PC-9 (cell line): Measurements from ENCODE around the gene ANKRD18A. TPM values are rescaled to one million over a fixed set of nuclear protein-coding genes. Genes with fewer than 3 reads are reported as not detected.

ENCODE experiments used
- BruUV-seq: library from RNA; stranded (reverse); fragments of 400-500 nt; replicated peaks from 2 replicates; lab custom pipeline; 2021; lab: Mats Ljungman, UMichigan
- CTCF ChIA-PET: fragments of 300-600 bp; sonication (Branson Sonifier 250); formaldehyde crosslinking; loops from one replicate; lab custom pipeline; 2022; ENCODE audit warnings: antibody characterized with exemption; lab: Charles Lee
- POLR2A ChIA-PET: fragments of 300-600 bp; sonication (Branson Sonifier 250); formaldehyde crosslinking; loops from one replicate; lab custom pipeline; 2022; ENCODE audit warnings: antibody characterized with exemption; ENCODE audit not compliant: unreplicated experiment; lab: Charles Lee
- DNase-seq, 2 experiments: peaks; one replicate each; pipeline versions ENCODE4 v3.0.0 to v3.0.0-alpha.2; 2015 to 2022; ENCODE audit warnings: mixed read lengths in 1 of 2
- H2AFZ ChIP-seq: fragments of 200-600 bp; sonication (generic); 2 replicates; pipeline ENCODE4 v1.8.1; 2017; ENCODE audit warnings: antibody characterized with exemption
- H3F3A ChIP-seq: fragments of 200-600 bp; sonication (generic); 2 replicates; pipeline ENCODE4 v1.8.1; 2017; ENCODE audit warnings: antibody characterized with exemption, mild to moderate bottlenecking, low read depth; ENCODE audit not compliant: insufficient read depth
- H3K27ac ChIP-seq: fragments of 200-600 bp; sonication (generic); 2 replicates; pipeline ENCODE4 v1.6.1; 2016; ENCODE audit warnings: mixed run types
- H3K27me3 ChIP-seq: fragments of 200-600 bp; sonication (generic); 2 replicates; pipeline ENCODE4 v1.6.1; 2016; ENCODE audit warnings: low read depth, mixed run types; ENCODE audit not compliant: insufficient read depth
- H3K36me3 ChIP-seq: fragments of 200-600 bp; sonication (generic); 2 replicates; pipeline ENCODE4 v1.6.1; 2016; ENCODE audit warnings: low read depth, mixed run types
- H3K4me1 ChIP-seq: fragments of 200-600 bp; sonication (generic); replicated peaks from 2 replicates; pipeline ENCODE4 v1.6.1; 2016; ENCODE audit warnings: mixed run types; ENCODE audit not compliant: insufficient read depth
- H3K4me2 ChIP-seq: fragments of 200-600 bp; sonication (generic); 2 replicates; pipeline ENCODE4 v1.6.1; 2017; ENCODE audit warnings: mixed run types
- H3K4me3 ChIP-seq: fragments of 200-600 bp; sonication (generic); 2 replicates; pipeline ENCODE4 v1.6.1; 2016; ENCODE audit warnings: mixed run types
- H3K79me2 ChIP-seq: fragments of 200-600 bp; sonication (generic); 2 replicates; pipeline ENCODE4 v1.6.1; 2017; ENCODE audit warnings: low read depth, mixed run types
- H3K9me2 ChIP-seq: fragments of 200-600 bp; sonication (generic); 2 replicates; pipeline ENCODE4 v1.8.1; 2017; ENCODE audit warnings: mild to moderate bottlenecking; ENCODE audit not compliant: insufficient read depth
- H3K9me3 ChIP-seq: fragments of 200-600 bp; sonication (generic); 2 replicates; pipeline ENCODE4 v1.8.1; 2016; ENCODE audit warnings: low read depth; ENCODE audit not compliant: insufficient read depth
- H4K20me1 ChIP-seq: fragments of 200-600 bp; sonication (generic); 2 replicates; pipeline ENCODE4 v1.8.1; 2017; ENCODE audit not compliant: insufficient read depth
- EZH2 ChIP-seq: fragments of 200-600 bp; sonication (generic); IDR thresholded peaks from 2 replicates; pipeline ENCODE4 v1.8.0; 2017; ENCODE audit warnings: antibody characterized with exemption, low read depth
- intact Hi-C: fragments of 100-400 bp; cut with micrococcal nuclease; formaldehyde crosslinking; loops from one replicate; pipeline ENCODE4 v1.10.0; 2022; ENCODE audit not compliant: unreplicated experiment
- total RNA-seq: library from RNA; stranded (reverse); gene quantifications from 2 replicates; pipeline ENCODE4 v1.2.3, GENCODE V29; 2021
- TF ChIP-seq, protein P1 (sequence below): fragments of 200-600 bp; sonication (generic); conservative IDR thresholded peaks from 2 replicates; pipeline ENCODE4 v1.6.1; 2017; ENCODE audit warnings: mixed run types, antibody characterized with exemption, mild to moderate bottlenecking, moderate library complexity

The ANKRD18A gene
- total RNA-seq, 1 experiment from 2014 or later: 4.9 TPM

GRCh38 chr9:38634315-38634714 lies 13.9 kb upstream of the ANKRD18A start:
- Histone ChIP-seq H4K20me1 (no peaks in the 10 kb centered on the region), H3K4me3 (no peak overlapping the region), H3K36me3 (no peaks in the 10 kb centered on the region), H3K27me3 (no peaks in the 10 kb centered on the region), H3K9me3 (no peaks in the 10 kb centered on the region), H3K79me2 (no peaks in the 10 kb centered on the region), H3F3A (peaks cover 2% of the 10 kb centered on the region; the same call in 1 of the 2 replicates), H3K4me1 (peaks cover 5% of the 10 kb centered on the region; the same call in 1 of the 2 replicates), H3K4me2 (no peak overlapping the region), H2AFZ (no peak overlapping the region), H3K27ac (no peak overlapping the region), H3K9me2 (no peaks in the 10 kb centered on the region)
- no peak for DNase-seq
- POLR2A ChIA-PET: no interaction called here
- intact Hi-C loops: no loop called here
- CTCF ChIA-PET: no interaction called here
- no TSS peak for BruUV-seq
- TF ChIP-seq, protein P1, sequence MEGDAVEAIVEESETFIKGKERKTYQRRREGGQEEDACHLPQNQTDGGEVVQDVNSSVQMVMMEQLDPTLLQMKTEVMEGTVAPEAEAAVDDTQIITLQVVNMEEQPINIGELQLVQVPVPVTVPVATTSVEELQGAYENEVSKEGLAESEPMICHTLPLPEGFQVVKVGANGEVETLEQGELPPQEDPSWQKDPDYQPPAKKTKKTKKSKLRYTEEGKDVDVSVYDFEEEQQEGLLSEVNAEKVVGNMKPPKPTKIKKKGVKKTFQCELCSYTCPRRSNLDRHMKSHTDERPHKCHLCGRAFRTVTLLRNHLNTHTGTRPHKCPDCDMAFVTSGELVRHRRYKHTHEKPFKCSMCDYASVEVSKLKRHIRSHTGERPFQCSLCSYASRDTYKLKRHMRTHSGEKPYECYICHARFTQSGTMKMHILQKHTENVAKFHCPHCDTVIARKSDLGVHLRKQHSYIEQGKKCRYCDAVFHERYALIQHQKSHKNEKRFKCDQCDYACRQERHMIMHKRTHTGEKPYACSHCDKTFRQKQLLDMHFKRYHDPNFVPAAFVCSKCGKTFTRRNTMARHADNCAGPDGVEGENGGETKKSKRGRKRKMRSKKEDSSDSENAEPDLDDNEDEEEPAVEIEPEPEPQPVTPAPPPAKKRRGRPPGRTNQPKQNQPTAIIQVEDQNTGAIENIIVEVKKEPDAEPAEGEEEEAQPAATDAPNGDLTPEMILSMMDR: no peak
- no peak for TF ChIP-seq EZH2

DNA sequence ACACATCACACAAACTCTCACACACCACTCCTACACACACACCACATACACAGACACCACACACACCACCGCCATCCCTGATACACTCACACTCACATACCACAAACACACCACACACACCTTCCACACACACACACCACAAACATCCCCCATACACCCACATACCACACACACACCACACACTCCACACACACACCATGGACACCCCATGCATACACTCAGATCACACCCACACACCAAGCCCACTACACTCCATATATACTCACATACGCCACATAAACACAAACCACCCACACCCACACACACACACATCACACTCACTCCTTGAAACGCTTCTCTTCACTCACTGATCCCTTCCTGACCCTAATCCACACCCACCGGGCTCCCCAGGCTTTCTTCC lies 9.1 kb upstream of the ANKRD18A start:
- Histone ChIP-seq H3K27me3 (no peaks in the 10 kb centered on the region), H3K9me2 (no peaks in the 10 kb centered on the region), H2AFZ (no peak overlapping the region), H3F3A (no peaks in the 10 kb centered on the region), H3K4me3 (no peak overlapping the region), H3K36me3 (no peaks in the 10 kb centered on the region), H3K4me1 (no peaks in the 10 kb centered on the region), H3K4me2 (no peak overlapping the region), H4K20me1 (no peaks in the 10 kb centered on the region), H3K27ac (no peak overlapping the region), H3K9me3 (no peaks in the 10 kb centered on the region), H3K79me2 (no peaks in the 10 kb centered on the region)
- ChIA-PET POLR2A (no interaction called here), CTCF (no interaction called here)
- no TSS peak for BruUV-seq
- no peak for DNase-seq
- TF ChIP-seq EZH2: no peak
- TF ChIP-seq, protein P1: no peak
- intact Hi-C loops: no loop called here

DNA sequence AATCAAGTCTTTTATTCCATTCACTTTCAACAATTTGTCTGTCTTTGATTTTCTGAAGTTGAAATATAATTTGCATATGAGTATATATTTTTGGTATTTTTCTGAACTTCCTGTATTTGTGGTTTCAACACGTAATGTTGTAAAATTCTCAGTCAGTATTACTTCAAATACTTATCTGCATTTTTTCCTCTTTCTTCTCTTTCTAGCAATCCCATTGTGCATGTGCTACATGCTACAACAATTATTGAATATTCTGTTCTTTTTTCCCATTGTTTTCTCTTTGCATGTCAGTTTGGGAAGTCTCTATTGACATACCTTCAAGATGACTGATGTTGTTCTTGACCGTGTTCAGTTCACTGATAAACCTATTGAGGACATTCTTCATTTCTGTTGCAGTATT lies 5.6 kb upstream of the ANKRD18A start:
- Histone ChIP-seq H2AFZ (no peak overlapping the region), H3F3A (no peaks in the 10 kb centered on the region), H3K9me3 (no peaks in the 10 kb centered on the region), H3K4me3 (no peak overlapping the region), H4K20me1 (no peaks in the 10 kb centered on the region), H3K36me3 (no peaks in the 10 kb centered on the region), H3K79me2 (no peaks in the 10 kb centered on the region), H3K9me2 (no peaks in the 10 kb centered on the region), H3K27ac (no peak overlapping the region), H3K27me3 (no peaks in the 10 kb centered on the region), H3K4me2 (no peak overlapping the region), H3K4me1 (no peaks in the 10 kb centered on the region)
- no TSS peak for BruUV-seq
- DNase-seq: no peak
- no peak for TF ChIP-seq EZH2
- TF ChIP-seq, protein P1: no peak
- CTCF ChIA-PET: no interaction called here
- intact Hi-C loops: no loop called here
- POLR2A ChIA-PET: no interaction called here
